Right ventricle myocardium superior (tissue), 1 donor: ENCODE measurements around the gene ZNF14. TPM values are rescaled to one million over a fixed set of nuclear protein-coding genes. Genes with fewer than 3 reads are reported as not detected.
"Not testable (repeated sequence)": the region's sequence is repeated elsewhere in the genome, so short reads cannot be mapped to it uniquely, and the experiment has no call there.

Experiments used
- ATAC-seq: fragments of 200-7000 bp; cut with Tn5 transposase; one replicate; pipeline ENCODE4 v1.9.1; 2020; ENCODE audit warnings: mild to moderate bottlenecking; ENCODE audit not compliant: poor library complexity
- DNase-seq: peaks from one replicate; pipeline ENCODE4 v3.0.0-alpha.2; 2020
- intact Hi-C: fragments of 100-400 bp; cut with DNase I; formaldehyde crosslinking; loops from one replicate; pipeline ENCODE4 v1.11.2; 2022
- long read RNA-seq: library from polyadenylated mRNA; unstranded; transcript quantifications from one replicate; pipeline ENCODE4 v2.0.0, GENCODE V29; 2021
- total RNA-seq: library from RNA; stranded (reverse); fragmentation: NEBNext Ultra II Directional; extraction: Animal tissue kit (Norgen Biotek cat#: 25700); gene quantifications from one replicate; pipeline ENCODE4 v1.2.1, GENCODE V29; 2021
- donor health status: DM: no; HTN: yes; CAD: no; lungs with severe emphysema.

ZNF14 gene
- 3.2 TPM for total RNA-seq
- long read RNA-seq, transcript ZNF14-201 (4 exons, 2,949 nt), result major isoform, 10 of 11 reads
- long read RNA-seq, partial matches to known transcripts, result 0 of 11 reads
- long read RNA-seq, other reads (novel, unspliced or antisense), result 1 of 11 reads

DNA sequence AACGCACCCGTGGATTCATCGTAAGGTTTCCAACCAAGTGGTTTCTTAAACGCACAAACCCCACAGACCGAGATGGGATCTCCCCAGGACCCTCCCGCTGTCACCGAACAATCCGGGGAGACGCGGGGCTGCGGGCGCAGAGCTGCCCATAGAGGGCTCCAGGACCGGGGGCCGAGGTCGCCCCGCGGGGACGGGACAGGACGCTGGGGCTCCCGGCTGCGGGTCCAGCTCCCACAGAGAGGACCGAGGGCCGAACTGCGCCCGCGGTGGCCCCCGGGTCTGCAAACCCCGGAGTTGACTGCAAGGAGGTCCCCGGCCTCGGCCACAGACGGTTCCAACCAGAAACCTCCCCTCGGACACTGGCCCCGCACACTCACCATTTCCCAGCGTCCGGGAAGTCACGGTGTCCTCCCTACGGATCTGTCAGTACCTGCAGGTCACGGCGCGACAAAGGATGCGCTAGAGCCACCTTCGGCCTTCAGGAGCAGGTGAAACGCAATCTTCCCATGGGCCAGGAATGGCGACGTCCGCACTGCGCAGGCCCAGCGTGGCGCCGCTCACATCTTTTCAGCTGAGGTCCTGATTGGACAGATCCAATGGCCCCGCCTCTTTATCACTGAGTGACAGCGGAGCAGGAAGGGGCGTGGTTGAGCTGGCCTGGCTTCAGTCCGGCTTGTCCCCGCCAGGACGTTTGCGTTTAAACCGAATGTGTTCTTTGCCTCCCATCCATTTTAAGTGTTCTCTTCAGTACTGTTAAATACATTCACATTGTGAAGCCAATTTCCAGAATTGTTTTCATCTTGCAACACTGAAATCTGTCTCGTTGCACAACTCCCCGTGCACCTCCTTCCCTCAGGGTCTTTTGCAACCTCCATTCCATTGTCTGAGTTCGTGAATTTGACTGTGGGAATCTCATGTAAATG, at the start of gene ZNF14:
Gene ZNF14, minus strand, starts transcription at position 534 of the 923 bp plus-strand sequence. Its CDS starts 154 bp downstream, at position 380.
- DNase-seq (peak; percentile 94), ATAC-seq (peak; percentile 100)
- intact Hi-C loops, result no loop called here

DNA sequence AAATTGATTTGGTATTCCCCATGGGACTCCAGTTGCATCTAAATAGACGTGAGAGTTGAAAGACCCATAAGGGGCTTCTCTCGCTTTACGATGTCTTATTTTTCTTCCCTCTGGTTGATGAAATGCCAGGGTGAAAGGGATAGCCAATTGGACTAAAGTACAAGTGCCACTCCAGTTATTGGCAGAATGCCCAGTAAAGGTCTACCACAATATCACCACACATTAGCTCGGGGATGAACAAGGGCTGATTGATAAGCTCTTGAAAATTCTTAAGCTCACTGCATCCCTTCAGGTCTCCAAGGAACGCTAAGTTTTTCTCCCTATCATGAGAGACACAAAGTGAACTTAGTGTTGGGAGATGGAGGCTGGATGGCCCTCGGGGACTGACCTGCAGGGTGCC, 48.9 kb upstream of the ZNF14 start:
- DNase-seq, intact Hi-C loops, ATAC-seq: not testable (repeated sequence)

DNA sequence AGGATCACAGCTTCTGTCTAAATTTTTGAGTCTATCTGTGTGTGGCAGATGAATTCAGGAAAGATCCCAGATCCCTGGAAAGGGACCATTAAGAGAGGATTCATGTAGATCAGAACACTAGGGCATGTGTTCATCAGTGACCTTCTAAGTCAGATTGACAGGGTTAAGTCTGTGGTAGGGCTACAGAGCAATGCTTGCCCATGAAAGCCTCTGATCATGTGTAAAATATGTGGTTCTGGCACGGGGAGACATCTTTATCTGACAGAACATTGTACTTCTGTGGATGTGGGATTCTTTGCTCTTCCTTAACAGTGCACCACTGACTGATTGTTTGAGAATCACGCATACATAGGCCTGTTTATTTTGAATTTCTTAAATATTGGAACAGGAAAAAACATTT, 45.8 kb upstream of the ZNF14 start:
- DNase-seq (no peak), ATAC-seq (no peak)
- intact Hi-C loops, result no loop called here

DNA sequence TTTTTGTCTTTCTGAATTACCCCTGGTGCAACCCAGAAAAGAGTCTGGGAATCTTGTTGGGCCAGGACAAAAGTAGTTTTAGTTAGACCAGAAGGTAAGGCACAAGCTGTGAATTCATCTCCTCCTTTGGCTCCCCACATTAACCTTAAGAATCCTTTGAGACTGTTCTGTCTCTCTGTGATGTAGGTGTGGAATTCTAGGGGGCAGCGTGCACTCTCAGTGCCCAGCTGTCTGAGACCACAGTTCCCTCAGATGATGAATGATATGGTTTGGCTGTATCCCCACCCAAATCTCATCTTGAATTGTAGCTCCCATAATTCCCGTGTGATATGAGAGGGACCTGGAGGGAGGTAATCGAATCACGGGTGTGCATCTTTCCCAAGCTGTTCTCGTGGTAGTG, 44.8 kb upstream of the ZNF14 start:
- intact Hi-C loops, result no loop called here
- ATAC-seq (no peak), DNase-seq (no peak)

DNA sequence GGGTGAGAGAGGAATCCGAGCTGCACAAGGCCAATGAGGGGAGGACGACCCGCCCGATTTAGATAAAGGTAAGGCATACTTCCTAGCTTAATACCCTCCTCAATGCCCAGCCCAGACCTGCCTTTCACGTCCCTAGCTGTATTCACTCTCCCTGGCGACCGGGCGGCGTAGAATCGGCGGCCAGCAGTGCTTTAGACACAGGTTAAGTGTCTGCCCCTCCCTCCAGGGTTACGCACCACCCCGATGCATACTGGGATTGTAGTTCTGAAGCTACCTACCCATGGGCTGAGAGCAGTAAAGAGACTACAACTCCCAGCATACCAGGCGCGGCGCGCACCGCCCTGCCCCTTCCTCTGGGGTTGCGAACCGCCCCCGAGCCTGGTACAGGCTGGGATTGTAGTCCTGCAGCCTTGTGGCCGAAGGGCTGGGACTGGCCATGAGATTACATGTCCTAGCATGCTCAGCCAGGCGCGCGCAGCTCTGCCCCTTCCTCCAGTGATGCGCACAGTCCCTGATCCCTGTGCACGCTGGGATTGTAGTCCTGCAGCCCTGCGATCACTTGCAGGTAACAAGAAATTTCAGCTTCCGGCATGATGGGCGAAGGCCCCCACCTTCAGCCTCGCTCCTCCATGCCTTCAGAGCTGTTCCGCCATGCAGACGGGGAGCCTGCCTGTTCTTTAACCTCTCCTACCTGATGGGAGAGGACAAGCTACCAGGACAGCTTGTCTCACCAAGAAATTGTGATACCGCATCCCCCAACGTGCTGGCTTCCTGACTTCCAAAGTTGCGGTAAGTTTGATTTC, 43.5 kb upstream of the ZNF14 start:
- DNase-seq, result peak; percentile 99
- intact Hi-C loops, result no loop called here
- peak; percentile 100 for ATAC-seq

DNA sequence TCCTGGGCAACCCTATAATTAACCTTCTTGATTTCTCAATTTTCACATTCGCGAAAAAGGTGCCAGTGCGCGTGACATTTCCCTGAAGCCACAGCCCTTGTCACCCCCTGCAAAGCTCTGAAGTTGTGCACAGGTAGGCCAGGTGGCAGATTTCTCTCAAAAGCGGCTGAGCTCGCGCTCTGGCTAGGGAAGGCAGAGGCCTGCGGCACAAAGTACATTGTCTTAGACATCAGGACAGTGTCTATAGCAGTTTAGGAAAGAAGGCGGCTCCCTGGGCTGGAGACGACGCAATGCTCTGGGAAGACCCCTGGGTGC, 42.9 kb upstream of the ZNF14 start:
- DNase-seq (no peak), ATAC-seq (no peak)
- intact Hi-C loops, result no loop called here

DNA sequence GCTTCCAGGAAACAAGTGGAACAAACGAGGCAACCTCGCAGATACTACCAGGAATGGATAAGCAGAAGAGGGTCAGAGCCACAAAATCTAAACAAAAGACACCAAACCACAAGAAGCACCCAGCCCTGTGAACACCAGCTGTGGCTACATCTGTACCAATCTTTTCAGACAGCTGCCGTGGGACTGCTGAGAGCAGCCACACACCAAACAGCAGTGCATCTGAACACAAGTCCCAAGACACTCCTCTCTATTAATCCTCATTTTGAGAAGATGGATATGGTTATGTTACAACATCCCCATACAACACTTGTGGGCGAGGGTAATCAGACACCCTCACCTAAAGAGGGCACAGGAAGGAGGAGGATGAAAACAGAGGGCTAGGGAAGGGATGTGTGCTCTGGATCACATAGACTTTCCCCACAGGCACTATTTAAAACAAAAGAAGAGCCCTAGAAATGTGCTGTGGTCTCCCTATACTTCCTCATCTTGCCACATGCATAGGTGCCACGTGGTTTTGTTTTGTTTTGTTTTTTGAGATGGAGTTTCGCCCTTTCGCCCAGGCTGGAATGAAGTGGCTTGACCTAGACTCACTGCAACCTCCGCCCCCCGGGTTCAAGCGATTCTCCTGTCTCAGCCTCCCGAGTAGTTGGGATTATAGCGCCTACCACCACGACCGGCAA, 41.6 kb upstream of the ZNF14 start:
- intact Hi-C loops, result no loop called here
- no peak for DNase-seq
- no peak for ATAC-seq

DNA sequence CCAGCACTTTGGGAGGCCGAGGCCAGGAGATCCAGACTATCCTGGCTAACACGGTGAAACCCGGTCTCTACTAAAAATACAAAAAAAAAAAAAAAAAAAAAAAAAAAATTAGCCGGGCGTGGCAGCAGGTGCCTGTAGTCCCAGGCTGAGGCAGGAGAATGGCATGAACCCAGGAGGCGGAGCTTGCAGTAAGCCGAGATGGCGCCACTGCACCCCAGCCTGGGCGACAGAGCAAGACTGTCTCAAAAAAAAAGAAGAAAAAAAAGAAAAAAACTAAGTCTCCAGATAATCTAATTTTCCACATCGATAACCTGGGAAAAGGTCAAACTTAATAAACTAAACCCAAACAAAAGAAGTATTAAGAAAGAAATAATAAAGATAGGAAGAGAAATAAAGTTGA, 39.1 kb upstream of the ZNF14 start:
- ATAC-seq, DNase-seq, intact Hi-C loops: not testable (repeated sequence)

DNA sequence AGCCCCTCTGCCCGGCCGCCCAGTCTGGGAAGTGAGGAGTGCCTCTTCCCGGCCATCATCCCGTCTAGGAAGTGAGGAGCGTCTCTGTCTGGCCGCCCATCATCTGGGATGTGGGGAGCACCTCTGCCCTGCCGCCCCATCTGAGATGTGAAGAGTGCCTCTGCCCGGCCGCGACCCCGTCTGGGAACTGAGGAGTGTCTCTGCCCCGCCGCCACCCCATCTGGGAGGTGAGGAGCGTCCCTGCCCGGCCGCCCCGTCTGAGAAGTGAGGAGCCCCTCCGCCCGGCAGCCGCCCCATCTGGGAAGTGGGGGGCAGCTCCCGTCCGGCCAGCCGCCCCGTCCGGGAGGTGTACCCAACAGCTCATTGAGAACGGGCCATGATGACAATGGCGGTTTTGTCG, 37.1 kb upstream of the ZNF14 start:
- ATAC-seq, intact Hi-C loops, DNase-seq: not testable (repeated sequence)

DNA sequence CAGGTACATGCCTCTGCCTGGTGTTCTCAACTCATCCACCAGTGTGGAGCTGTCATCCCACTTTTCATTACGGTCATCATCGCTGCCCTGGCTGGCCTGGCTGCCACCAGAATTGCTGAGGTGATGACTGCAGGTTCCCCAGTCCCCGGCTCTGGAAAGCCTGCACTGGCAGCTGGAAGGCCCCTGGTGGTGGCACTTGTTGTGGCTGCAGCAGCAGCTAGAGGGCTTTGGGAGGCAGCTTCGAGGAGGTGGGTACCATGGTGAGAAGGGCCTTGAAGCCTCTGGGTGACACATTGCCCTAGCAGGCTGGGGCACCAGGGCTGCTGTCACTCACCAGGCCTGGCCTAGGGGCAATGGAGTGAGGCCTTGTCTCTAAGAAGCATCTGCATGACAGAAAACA, 25.3 kb upstream of the ZNF14 start:
- DNase-seq (no peak), ATAC-seq (no peak)
- intact Hi-C loops, result no loop called here

DNA sequence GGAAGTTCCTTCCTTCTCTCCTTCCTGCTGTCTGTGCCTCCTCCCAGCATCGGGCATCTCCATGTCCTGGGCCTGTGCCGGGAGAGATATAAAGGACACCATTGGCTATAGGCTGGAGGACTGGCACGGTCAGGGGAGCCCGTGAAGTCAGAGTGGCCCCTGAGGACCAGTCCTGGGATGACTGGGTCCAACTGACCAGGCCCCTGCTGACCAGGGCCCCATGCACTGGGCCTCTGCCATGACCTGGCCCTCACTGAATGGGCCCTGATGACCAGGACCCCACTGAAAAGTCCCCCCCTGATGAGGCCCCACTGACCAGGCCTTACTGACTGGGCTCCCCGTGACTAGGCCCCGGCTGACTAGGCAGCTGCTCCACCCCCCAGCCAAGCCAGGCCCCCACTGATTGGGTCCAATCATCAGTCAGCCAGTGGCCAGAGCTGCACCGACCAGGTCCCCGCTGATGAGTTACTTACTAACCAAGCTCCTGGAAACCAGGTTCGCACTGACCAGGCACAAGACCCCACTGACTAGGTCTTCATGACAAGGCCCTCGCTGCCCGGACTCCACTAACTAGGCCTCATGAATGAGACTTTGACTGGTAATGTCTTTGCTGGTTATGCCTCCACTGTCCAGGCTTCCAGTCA, 20.0 kb upstream of the ZNF14 start:
- ATAC-seq (no peak), DNase-seq (no peak)
- intact Hi-C loops, result no loop called here

DNA sequence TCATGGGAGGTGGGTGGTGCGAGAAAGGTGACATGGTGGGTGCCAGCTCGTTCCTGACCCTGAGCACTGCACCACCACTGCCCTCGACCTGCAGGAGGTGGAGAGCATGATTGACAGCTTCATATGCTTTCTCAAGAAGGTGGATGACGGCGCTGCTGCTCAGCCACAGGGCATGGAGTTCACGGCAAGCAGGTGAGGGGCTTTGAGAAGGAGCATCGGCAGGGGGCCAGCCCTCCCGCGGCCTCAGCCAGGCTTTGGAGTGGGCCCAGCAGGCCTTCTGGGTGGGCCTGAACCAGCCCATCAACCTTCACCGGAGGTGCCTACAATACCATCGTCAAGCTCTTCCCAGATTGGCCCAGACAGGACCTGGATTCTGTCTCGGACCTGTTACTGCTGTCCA, 18.9 kb upstream of the ZNF14 start:
- intact Hi-C loops, result no loop called here
- no peak for DNase-seq
- ATAC-seq, result no peak

DNA sequence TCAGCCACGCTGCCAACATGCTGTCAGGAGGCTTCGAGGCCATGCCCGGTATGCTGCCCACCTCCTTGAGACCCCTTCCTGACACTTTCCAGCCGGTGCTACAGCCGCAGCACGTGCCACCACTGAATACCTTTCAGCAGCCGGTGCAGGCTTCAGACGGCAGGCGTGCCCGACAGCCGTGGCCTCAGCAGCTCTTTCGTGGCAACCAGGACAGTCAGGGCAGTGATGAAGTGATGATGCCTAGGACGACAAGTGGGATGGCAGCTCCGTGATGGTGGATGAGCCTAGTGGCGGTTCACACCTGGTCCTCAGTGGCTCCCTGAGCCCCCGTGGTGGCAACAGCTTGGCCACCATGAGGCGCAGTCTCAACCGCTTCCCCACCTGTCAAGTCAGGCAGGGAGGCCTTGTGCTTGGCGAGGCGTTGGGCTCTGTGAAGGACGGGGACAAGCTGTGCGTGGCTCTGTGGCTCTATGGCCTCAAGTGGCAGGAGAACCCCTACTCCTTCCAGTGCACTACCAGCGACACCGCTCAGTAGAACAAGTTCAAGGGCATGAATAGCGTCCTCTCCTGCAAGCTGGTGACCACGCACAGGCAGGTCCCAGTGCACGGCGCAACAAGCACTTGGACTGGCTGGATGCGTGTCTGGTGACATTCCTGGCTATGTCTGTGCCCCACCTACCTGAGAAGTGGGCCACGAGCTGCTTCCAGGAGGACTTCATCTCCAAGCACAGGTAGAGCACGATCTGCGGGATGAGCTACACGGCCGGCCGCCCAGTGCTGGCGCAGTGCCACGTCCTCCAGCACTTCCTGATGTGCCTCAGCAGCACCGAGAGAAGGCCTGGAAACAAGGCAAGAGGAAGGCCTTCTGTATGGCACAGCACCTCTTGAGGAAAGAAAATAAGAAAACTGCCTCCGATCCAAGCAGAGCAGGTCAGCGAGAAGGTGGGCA, 18.2 kb upstream of the ZNF14 start:
- intact Hi-C loops, result no loop called here
- ATAC-seq, result no peak
- DNase-seq, result no peak

DNA sequence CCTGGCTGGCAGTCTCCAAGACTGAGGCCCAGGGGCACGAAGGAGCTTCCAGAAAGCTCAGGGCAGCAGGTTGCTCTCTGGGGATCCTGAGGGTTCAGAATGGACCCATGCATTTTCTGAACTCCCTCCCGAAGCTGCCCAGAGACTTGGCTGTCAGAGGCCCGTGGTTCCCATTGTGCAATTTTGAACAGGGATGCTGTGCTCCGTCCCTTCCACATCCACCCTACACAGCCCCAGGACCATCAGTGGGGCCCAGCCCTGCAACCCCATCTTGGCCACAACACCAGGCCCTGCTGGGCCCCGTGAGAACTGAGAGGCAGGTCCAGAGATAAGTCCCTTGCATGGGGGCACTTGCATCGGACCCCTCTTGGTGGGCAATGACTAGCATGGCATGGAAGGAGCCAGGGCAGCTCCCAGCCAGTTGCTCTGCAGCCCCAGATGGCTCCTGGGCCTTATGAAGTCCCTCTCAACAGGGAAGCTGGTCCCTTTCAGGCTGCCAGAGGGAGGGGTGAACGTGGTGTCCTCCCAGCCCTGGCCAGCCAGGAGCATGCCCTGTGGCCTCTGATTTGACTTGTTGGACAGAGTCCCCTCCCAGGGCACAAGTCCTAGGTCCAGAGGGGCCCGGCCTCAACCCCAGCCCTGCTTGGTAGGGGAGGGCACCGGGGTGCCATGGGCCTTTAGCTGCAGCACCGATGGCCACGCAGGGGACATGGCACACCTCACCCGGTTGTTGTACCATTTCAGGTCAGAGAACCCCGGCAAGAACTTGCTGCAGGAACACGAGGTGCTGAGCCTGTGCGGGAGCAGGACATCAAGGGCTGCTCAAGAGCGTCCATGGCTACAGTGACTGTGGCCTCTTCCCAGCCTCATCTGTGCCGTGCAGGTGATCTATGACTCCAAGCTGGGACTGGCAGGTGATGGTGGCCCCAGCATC, 17.3 kb upstream of the ZNF14 start:
- ATAC-seq, result no peak
- DNase-seq, result no peak
- intact Hi-C loops, result no loop called here

DNA sequence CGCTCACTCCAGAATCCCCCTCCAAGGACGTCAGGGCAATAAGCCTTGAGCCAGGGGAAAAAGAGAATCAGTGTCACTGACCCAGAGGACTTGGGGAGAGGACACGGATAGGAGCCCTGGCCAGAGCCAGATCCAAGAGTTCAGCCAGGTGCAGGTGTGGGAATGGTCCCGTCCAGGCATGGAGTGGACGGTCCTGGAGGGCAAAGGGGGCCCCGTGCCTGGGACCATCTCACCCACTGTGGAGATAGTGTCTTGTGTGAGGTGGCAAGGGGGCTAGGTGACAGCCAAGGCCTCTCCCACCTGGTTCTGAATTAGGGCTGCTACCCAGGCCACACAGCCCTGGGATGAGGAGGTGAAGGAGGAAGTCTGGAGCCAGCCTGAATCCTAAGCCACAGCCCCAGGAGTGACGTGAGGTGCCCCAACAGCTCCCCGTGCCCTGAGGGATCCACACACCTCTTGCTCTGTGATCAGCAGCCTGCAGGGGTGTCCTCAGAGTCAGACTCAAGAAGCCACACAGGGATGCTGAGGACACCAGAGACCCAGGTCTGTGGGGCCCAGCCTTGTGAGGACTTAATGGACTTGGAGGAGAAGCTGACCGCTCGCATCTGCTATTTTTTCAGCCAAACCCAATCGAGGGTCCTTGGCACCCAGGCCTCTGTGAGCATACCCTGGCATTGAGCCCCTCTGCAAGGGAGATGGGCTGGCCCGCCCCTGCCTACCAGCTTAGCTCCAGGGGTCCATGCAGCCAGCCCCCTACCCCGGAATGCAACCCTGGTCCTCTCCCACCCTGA, 16.4 kb upstream of the ZNF14 start:
- intact Hi-C loops, result no loop called here
- ATAC-seq (no peak), DNase-seq (no peak)
